GM18505 (cell line): ENCODE results near the gene MRPL42.
"Not testable (repeated sequence)": the region's sequence is repeated elsewhere in the genome, so short reads cannot be mapped to it uniquely, and the experiment has no call there.

Source experiments
- ATAC-seq: cut with Tn5 transposase; IDR thresholded peaks from one replicate; pipeline ENCODE4 v1.9.1; 2021; ENCODE audit not compliant: unreplicated experiment
- POLR2A ChIP-seq: IDR thresholded peaks from 4 replicates; pipeline ENCODE4 v1.6.1; 2011; ENCODE audit warnings: borderline replicate concordance; ENCODE audit not compliant: insufficient read depth, insufficient read length; ENCODE audit errors: extremely low read depth

Gene MRPL42

DNA sequence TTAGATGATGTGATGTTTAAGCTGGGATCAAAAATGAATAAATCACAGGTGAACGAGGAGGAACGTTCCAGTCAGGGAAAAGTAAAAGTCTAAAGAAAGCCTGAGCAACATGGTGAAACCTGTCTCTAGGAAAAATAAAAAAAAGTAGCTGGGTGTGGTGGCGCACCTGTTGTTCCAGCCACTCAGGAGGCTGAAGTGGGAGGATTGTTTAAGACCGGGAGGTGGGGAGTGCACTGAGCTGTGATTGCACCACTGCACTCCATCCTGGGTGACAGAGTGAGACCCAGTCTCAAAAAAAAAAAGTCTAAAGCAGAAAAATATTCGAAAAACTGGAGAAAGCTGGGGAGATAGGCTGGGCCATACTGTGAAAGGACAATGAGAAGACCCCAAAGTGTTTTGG, 66.0 kb downstream of the MRPL42 start:
- ATAC-seq = no peak
- no peak for TF ChIP-seq POLR2A

DNA sequence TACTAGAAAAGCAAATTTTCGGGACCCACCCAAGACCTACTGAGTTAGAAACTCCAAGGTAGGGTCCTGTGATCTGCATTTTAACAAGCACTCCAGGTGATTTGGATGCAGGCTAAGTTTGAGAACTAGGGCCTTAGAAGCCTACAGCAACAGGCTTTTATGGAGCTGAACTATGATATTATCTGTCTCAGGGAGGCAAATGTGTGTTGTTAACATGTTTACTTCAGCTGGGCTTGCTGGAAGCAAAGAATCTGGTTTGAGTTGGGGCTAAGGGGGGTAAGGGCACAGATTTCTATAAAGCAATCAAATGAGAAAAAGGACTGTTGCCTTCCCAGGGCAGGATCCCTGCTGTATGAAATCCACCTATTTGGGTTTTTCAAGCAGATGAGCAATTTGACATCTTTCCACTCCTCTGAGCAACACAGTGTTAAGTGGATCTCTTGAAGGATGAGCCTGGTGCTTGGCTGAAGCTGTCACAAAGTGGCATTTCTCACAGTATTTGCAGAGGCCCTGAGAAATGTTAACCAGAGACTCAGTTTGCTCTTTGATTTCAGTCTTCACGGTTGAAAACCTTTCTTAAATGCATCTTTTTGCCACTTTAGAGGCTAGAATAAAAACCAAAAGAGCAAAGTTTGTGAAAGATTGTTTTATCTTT, 68.9 kb downstream of the MRPL42 start:
- ATAC-seq = peak; percentile 43
- no peak for TF ChIP-seq POLR2A

DNA sequence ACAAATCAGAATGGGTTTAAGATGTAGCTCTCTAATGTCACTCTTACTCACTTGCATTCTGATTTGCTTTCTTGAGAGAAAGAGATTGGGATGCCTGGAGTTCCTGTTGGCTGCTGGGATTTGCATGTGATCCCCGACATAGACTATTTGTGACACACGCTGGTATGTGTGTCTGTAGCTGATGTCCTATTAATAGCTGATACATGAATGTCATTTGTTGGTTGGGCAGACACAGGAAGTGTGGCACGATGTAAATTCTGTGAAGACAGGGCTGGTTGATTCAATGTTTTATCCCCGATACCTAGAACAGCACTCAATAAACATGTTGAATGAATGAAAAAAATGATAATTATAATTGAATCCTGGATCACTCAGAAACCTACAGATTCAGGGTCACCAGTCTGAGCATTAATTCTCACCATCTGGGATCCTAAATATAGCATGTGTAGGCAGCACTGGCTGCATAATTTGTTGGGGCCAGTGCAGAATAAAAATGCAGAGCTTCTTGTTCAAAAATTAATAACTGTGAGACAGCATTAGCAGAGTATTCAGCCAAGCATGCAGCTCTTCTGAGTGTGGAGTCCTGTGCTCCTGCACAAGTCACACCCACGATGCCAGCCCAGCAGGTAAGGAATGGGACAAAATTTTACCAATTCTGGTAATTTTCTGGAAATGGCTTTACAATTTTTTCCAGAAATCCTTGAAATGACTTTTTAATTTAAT, 69.6 kb downstream of the MRPL42 start:
- ATAC-seq = peak; percentile 91
- TF ChIP-seq POLR2A = no peak

DNA sequence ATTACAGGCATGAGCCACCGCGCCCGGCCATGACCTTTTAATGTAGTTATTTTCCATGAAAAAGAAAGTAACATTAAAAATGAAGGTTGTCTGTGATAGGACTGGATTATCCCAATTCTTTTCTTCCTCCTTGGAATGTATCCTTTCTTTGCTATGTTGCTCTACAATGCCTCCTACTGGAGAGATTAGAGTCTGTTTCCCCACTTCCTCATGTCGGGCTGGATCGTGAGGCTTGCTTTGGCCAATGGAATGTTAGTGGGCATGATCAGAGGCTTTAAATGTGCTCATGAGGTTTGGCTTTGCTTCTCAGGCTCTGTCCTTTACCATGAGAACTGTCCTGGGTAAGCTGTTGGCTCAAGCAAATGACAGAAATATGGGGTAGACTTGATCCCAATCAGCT, 70.5 kb downstream of the MRPL42 start:
- no peak for TF ChIP-seq POLR2A
- no peak for ATAC-seq

DNA sequence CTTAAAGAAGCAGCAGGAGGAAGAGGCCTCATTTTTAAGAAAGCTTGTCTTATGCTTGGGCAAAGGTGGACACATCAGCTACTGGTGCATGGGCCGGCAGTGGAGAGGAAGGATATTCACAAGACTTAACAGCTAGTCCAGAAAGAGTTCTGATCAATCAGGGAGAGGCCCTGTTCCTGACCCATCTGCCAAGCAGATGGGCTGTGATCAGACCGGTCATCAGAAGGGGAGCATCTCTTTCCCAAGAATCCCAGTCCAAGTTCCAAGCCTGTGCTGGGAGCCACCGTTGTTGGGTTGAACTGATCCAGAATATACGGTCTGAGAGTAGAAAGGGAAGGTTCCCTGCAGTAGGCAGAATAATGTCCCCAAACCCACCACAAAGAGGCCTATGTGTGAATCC, 72.5 kb downstream of the MRPL42 start:
- no peak for TF ChIP-seq POLR2A
- ATAC-seq = no peak

DNA sequence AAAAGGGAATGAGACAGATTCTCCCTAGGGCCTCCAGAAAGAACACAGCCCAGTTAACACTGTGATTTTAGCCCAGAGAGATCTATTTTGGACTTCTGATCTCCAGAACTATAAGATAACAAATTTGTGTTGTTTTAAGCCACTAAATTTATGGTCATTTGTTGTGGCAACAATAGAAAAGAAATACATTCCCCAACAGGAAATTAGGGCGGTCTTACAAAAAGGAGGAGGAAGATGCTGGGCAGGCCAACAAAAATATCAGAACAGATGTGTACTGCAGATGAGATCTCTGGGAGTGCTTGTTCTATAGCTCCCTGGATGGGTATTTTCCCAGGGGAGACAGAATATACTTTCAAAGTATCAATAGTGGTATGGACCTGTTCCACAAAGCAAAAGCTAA, 73.2 kb downstream of the MRPL42 start:
- no peak for ATAC-seq
- TF ChIP-seq POLR2A = no peak

DNA sequence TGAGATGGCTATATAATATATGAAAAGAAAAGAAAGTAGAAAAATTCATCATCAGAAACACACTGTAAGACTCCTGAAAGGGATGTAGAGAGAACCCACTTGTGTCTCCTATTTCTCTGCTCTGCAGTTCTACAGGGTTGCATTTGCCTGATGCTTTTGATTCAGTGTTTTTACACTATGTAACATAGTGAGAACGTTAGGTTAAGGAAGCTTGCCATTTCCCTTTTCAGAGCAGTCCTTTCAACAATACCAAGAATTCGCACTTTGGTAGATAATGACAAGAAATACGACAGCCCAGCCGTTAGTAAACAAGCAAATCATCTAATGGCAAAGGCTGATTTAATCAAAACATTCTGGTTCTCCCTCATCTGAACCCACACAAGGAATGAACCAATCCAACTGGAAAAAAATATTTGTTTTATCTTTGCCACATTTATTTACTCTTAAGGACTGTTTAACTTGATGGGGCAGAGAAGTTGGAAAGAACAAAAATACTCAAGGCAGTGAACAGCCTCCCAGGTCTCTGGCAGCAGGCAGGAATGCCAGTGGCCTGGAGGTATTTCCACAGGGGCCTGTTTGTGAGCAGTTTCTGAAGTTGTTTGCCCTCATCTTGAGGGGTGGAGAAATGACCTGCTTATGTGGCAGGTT, 74.4 kb downstream of the MRPL42 start:
- no peak for TF ChIP-seq POLR2A
- no peak for ATAC-seq

DNA sequence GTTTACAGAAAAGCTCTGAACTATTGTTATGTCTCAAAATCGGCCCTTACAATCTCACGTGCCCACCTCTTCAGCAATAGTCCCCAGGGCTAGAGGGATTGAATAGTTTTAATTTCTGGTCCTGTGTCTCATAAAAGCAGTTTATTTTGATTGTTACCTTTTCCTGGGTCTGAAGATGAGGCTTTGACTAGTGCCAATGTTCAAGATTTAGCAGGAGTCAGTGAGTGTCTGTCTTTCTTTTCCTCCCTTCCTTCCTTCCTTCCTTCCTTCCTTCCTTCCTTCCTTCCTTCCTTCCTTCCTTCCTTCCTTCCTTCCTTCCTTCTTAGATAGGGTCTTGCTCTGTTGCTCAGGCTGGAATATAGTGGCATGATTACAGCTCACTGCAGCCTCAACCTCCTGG, 80.5 kb downstream of the MRPL42 start:
- ATAC-seq = no peak

DNA sequence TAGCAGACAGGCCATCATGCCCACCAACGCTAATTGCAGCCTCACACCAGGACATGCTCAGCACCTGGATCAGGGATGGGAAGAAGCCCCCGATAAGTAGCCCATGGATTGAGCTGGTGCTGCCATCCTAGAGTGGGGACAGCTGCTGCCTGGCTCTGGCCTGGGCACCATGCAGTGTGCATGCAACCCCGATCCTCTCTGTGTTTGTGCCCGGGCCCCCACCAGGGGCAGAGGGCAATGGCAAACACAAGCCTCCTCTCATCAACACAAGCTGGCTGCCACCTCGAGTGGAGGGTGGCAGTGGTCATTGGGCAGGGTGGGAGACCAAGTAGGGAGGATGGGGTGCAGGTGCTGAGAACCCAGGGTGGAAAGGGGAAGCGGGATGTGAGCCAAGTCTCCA, 81.9 kb downstream of the MRPL42 start:
- no peak for ATAC-seq
- TF ChIP-seq POLR2A = no peak

More for the DNA sequence above, 80.5 kb downstream of the MRPL42 start:
- TF ChIP-seq POLR2A = no peak

DNA sequence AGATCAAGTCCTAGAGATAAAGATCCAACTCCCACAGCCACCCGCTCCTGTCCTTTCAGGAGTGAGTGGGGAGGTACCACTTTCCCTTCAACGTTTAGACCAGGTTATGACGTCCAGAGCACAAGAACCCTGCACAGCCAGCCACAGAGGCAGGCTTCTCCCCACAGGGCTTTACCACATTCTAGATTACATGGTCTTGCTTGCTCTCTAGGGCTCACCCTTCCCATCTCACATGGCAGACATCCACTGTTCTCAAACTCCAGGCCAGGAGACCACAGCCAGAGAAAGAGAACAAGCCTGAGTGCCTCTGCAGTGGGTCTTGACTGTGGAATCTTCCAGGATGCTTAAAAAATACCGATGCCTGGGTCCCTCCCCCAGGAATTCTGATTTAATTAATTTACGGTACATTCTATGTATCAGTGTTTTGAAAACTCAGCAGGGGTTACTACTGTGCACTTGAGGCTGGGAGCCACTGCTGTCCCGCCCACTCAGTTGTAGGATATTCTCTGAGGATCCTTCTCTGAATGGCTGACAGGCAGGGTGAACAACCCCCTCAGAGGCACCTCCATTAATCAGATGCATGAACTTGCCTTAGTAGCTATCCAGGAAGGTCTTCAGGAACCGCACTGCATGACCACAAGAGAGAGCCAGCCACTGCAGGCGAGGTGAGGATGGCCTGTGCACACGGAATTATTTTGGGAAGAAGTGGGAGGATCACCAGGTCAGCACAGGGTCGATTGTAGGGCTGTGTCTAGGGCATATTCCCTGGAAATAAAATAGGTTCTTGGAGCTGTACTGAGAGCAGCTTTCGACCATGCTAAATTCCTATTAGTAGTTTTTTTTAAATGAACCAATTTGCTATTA, 83.7 kb downstream of the MRPL42 start:
- TF ChIP-seq POLR2A = no peak
- ATAC-seq = no peak

DNA sequence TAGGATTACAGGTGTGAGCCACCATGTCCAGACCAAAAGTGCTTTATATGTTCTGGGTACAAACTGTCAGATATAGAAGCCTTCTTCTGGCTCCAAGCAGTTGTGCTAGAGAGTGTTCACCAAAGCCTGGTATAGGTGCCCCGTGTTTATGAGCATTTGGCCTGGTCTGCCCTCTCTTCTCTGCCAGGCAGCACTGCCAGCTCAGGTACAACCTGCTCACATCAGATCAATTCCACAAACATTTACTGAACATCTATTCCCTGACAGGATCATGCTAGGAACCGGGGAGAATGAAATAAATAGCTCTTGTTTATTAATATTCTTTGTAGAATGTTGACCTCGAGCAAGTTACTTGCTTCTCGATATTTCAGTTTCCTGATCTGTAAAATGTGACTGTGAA, 85.1 kb downstream of the MRPL42 start:
- no peak for TF ChIP-seq POLR2A
- no peak for ATAC-seq

DNA sequence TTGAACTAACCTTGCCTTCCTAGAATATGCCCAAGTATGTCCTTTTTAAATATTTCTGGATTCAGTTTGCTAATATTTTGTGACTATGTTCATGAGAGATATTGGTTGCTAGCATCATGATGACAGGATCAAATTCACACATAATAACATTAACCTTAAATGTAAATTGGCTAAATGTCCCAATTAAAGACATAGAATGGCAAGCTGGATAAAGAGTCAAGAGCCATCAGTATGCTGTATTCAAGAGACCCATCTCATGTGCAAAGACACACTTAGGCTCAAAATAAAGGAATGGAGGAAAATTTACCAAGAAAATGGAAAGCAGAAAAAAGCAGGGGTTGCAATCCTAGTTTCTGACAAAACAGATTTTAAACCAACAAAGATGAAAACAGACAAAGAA, 90.6 kb downstream of the MRPL42 start:
- not testable (repeated sequence) for ATAC-seq

DNA sequence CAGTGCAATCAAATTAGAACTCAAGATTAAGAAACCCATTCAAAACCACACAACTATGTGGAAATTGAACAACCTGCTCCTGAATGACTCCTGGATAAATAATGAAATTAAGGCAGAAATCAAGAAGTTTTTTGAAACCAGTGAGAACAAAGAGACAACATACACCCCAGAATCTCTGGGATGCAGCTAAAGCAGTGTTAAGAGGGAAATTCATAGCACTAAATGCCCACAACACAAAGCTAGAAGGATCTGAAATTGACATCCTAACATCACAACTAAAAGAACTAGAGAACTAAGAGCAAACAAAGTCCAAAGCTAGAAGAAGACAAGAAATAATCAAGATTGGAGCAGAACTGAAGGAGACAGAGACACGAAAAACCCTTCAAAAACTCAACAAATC, 91.4 kb downstream of the MRPL42 start:
- not testable (repeated sequence) for ATAC-seq

DNA sequence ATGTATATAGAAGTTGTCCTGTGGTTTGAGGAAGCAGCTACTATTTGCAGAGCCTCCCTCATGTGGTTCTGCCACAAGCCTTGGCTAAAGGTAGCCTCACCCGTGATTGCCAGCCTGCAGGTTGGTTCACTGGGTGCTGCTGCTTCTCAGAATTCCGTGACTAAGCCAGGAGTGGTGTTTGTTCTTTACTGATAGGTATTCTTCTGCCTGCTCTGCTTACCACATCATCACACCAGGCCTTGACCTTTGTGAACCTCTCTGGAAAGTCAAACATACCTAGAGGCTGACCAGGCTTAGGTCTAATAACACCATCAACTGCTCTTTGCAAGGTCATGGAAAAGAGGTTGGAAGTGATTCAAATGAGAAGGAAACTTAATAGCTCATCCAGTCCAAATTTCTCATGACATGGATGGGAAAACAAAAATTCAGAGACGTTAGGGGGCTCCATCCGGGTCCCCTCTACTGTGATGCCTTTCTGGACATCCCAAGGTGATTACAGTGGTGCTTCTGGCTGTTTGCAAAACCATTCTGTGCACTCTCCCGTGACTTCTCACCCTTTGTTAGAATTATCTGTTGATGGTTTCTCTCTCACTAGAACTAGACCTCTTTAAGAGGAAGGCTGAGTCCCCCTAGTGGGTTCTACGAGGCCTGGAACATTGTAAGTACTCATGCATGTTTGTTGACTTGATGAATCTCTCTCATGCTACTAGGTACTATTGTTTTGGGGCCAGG, 96.7 kb downstream of the MRPL42 start:
- TF ChIP-seq POLR2A = no peak
- ATAC-seq = peak; percentile 62

DNA sequence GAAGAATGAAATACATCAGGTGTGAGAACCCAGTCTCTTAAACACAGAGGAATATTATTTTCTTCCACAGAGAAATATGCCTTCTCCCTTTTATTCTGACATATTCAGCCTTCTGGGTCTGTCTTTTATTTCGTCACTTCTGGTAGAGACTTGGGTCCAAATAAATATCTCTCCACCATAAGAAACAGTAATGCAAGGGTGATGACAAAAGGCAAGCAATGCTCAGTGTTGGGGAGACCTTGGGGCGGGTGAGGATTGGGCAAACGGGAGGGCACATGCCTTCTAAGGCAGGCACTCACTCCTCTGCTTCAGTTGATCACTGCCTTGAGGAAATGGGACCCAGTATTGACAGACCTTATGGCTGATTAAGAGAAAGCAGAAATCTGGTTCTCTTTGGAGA, 98.4 kb downstream of the MRPL42 start:
- no peak for TF ChIP-seq POLR2A
- ATAC-seq = no peak
